Activated CD4-positive, alpha-beta T cell treated with anti-CD3 and anti-CD28 coated beads, Interleukin-2, Interleukin-6, amounts not matched to agents 100 ng/mL and 50 ng/mL, durations not matched to agents 16 hours and 8 hours (primary cell): Measurements from ENCODE around the gene MAP2K5.
"Not testable (repeated sequence)": the region's sequence is repeated elsewhere in the genome, so short reads cannot be mapped to it uniquely, and the experiment has no call there.

Experiments
- DNase-seq: peaks from one replicate; pipeline ENCODE4 v3.0.0-alpha.2; 2020

MAP2K5 gene

DNA sequence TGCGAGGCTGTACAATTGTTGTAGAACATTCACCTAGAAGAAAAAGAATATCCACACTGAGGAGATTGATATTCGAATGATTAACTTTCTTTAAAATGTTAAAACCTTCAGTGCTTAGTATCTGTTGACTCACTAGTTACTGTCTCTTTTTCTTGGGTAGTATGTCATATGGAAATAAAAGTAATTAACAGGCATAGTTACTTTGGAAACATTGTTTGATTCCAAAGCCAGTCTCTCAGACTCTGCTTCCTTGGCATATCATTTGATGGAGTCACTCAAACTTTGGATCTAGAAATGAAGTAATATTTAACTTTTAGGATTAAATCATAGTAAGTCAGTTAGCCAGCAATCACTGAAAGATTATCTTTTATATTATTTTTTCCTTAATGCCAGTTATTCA lies 63.4 kb downstream of the MAP2K5 start:
- no peak for DNase-seq

DNA sequence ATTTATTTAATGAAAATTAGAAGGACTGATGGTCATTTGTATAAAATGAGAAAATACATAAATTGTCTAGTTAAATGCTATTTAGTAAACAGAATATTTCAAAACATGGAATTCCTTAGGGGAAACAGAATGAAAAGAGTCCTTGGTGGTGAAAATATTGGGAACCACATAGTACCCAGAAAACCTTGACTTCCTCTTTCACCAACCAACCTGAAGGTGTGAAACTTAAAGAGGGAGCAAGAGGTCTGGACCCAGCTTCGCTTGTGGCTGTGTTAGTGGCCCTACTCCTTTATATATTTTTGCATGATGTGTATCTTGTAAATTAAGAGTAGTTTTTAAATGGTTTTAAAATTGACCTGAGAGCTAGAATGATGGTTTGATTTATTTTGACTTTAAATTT lies 64.2 kb downstream of the MAP2K5 start:
- DNase-seq, result no peak

DNA sequence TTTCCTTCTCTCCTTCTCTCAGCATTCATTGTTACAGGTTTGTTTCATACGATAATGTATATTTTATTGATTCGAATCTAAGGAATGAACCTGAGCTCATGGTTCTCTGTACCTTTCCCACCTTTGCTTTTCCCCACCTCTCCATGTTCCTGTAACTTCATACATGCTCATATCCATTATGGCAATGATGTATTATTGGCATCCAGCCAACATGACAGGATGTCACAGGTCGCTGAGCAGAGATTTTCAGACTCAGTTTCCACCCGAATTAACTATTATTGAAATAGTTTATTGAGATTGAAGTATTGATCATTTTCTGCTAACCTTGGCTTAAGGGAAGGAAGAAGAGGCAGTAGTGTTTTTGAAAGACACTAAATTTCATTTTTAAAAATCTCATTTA lies 64.8 kb downstream of the MAP2K5 start:
- no peak for DNase-seq

DNA sequence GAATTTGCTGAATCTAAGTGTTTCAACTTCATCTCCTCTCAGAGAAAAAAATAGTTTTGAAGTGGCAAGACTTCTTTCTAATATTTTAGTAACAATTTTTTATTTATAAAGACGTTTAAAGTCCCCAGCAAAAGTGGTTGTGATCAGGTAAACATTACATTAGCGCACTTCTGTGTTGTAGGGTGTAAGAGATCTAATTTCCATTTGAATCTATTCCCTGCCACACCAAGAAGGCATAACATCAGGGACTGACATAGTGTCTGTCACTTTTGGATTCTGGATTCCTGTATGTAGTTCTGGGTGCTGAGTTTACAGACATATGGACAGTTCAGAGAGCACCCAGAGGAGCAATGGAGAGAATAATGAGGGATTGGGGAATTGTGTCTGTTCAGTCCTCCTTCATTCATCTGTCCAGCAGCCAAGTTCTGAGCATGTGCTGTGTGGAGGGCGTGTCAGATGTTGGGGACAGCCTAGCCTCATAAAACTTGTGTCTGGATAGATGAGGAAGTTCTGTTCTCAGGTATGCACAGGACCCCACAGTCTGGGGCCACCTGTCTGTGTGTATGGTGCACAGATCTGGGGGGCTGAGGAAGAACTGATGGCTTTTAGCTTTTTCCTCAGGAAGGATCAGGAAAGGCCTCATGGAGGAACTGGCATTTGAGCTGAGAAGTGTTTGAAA lies 65.6 kb downstream of the MAP2K5 start:
- DNase-seq, result no peak

DNA sequence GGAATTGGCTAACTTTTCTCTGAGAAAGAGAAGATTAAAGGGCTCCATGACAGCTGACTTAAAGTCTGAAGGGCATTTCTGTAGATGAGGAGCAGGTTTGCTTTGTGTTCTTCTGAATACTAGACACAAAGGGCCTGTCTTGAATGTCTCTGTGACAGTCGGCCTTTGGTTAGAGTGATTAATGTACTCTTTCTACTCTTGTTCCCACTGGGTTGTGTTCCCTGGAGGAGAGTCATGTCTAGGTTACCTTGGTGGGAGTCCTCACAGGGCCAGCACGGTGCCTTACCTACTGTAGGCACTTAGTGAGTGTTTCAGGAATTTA lies 66.1 kb downstream of the MAP2K5 start:
- no peak for DNase-seq

DNA sequence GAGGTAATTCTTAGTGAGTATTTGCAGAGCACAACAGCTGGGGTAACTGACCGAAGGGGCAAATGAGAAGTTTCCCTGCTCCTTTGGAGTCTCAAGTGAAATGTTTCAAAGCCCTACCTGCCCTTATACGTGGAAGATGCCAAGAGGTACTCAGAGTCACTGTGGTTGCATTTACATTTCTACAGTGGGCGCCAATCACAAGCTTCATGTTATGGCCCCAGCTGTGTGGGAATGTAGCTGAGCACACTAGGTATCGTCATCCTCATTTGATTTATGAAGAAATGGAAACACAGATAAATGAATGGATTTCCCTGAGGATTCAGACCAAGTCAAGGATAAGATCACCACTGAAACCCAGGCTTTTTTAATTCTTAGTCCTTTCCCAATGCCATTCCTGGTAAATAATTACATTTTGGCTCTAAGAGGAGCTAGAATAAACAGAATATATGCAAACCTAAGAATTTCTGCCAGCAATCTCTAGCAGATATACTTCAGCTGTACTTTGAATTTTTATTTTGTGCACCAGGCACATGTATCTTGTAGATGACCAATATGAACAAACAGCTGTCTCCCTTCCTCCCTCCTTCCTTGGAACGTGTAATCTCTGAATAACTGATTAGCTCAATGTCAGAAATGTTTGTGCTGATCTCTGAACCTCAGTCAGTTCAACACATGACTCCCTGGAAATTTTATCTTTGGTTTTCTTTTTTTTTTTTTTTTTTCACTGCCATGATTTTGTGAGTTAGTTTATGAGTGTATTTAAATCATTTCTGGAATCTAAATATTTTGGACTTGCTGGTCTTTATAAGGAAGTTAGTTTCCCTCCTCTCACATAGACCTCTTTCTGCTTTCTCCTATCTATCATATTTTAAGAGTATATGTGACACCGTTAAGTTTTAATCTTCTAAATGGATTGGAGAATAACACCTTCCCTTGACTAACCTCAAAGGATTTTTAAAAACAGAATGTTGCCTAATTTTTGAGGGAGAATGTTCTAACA lies 69.2 kb downstream of the MAP2K5 start:
- no peak for DNase-seq

DNA sequence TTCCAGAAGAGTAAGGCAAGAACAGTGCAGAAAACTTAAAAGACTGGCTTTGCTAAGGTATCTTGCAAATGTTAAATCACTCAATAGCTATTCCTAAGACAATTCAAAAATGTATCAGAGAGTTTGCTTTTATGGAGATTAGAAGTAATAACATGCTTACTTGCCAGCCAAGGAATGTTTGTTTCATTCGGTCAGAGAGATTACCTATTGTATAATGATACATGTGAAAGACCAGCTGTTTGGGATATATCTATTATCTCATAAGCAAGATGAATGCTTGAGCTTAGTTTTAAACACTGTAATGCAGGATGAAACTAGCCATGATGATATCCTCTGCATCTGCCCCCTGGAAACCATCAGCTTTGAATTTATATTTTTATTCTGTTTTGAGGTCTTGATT lies 70.7 kb downstream of the MAP2K5 start:
- DNase-seq, result no peak

DNA sequence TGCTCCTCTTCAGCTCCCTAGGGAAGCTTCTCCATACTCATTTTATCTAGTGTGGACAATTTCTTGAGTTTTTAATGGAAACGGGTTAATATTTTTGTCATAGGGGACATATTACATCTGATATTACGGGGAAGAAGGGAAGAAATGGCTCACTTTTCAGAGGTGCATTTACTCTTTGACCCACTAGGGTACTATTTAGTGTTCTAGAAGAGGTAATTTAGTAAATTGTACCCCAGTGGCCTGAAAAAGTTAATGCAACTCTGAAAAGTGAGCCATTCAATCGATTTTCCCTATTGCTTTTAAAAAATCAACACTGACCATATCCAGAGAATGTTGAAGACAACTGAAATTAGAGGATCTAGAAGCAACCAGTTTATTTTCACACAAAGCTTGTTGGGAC lies 71.2 kb downstream of the MAP2K5 start:
- DNase-seq, result no peak

DNA sequence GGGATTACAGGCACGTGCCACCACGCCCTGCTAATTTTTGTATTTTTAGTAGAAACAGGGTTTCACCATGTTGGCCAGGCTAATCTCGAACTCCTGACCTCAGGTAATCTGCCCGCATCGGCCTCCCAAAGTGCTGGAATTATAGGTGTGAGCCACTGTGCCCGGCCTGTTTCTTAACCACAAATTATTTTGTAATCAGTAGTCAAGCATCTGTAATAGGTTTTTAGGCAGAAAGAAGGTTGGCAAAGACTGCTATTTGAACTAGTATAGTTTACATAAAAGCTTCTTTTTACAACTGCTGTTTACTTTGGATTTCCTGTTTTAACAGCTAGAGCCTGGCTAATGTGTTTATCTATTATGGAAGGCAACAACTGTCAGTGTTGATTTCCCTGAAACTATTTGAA lies 72.6 kb downstream of the MAP2K5 start:
- DNase-seq, result not testable (repeated sequence)

DNA sequence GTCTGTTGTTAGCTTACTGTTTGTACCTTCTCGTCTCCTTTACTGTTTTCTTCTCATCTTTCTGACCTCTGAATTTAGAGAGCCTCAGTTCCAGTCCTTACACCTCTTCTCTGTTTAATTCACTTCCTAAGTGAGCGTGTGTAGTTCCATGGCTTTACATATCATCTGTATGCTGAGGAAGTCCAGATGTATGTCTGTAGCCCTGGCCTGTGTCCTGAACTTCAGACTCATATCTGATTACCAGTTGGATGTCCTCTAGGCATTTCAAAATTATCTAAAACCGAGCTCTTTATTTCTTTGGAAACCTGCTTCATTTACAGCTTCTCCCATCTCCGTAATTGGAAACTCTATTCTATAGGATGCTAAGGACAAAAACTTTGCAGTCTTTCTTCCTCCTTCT lies 75.8 kb downstream of the MAP2K5 start:
- no peak for DNase-seq

DNA sequence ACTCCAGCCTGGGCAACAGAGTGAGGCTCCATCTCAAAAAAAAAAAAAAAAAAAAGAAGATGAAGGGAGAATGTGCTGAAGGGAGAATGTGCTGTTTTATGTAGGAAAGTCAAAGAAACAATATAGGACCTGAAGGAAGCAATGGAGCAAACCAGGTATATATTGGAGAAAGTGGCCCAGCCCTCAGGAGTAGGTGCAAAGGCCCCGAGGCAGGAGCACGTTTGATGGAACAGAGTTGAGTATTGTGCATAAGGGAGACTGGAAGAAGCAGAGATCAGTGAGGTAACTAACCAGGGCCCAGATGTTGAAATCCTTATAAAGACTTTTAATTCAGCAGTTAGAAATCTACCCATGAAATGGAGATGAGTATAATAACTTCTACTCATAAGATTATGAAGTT lies 79.6 kb downstream of the MAP2K5 start:
- no peak for DNase-seq

DNA sequence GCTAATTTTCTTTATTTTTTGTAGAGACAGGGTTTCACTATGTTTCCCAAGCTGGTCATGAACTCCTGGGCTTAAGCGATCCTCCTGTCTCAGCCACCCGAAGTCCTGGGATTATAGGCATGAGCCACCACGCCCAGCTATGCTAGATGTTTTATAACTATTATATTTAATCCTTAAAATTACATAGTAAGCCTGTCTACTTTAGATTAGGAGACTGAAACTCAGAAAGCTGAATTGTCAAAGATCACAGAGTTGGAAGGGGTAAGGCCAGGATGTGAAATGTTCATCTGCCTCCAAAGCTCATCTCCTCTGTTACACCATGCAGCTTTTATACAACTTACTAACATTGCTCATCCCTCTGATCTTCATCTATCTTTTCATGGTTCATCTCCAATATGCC lies 89.8 kb downstream of the MAP2K5 start:
- DNase-seq, result no peak

DNA sequence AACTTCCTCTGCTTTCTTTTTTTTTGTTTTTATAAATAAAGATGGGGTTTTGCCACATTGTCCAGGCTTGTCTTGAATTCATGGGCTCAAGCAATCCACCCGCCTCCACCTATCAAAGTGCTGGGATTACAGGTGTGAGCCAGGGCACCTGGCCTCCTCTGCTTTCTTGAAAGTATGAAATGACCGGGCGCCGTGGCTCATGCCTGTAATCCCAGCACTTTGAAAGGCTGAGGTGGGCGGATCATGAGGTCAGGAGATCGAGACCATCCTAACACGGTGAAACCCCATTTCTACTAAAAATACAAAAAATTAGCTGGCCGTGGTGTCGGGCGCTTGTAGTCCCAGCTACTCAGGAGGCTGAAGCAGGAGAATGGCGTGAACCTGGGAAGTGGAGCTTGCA lies 93.4 kb downstream of the MAP2K5 start:
- DNase-seq, result not testable (repeated sequence)

DNA sequence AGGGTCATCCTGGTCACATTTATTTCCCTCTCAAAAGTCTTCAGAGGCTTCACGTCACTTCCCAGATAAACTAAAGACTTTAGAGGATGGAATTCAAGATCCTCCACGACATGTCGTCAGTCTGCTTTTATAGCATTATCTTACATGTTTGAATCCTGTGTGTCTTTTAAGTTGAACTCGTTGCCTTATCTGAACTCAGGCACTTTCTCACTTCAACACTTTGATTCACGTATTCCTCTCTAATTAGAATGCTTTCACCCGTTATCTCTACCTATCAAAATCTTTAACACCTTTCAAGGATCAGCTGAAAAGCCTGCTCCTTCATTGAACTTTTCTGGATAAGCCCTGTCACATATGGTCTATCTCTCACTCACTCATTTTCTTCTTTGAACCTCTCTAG lies 97.1 kb downstream of the MAP2K5 start:
- DNase-seq, result no peak

DNA sequence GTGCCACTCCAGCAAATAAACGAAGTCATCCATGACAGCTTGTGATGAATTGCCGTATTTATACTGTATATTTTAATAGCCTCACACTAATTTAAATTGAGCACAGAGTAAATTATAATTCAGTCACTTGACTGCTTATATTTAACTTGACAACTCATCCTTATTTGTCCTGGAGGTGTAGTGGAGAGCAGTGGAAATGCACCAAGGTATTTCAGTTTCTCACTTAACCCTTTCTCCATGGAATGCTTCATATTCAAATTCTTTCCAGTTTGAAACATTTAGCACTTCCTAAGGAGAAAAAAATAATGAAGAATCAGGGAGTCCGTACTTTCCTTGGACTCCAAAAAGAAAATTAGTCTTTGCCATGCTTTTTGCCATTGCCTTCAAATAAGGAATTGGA lies 99.0 kb downstream of the MAP2K5 start:
- DNase-seq, result no peak

DNA sequence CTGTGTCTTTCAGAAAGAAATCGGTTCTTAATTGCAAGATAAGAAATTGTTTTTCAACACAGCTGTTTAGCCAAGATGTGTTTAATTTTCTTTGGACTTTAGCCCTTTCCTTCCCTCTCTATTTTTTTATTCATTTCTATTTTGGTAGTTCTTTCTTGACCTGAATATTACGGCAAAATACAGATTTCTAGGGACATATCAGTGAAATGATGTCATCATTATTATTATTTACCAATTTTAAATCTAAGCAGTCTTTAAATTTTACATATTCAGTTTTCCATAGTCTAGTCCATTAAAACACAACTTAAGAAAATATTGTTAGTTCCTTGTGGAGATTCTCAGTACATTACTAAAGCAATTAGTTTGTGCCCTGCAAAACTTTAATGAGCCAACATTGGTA lies 104.3 kb downstream of the MAP2K5 start:
- no peak for DNase-seq

DNA sequence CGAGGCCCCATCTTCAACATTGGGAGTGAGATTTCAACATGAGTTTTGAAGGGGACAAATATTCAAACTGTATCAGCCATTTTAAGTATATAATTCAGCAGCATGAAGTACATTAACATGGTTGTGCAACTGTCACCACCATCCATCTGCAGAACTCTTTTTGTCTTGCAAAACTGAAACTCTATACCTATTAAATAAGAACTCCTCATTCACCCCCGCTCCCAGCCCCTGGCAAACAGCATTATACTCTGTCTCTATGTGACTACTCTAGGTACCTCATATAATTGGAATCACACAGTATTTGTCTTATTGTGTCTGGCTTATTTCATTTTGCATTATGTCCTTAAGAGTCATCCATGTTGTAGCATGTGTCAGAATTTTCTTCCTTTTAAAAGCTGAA lies 110.1 kb downstream of the MAP2K5 start:
- DNase-seq, result no peak

DNA sequence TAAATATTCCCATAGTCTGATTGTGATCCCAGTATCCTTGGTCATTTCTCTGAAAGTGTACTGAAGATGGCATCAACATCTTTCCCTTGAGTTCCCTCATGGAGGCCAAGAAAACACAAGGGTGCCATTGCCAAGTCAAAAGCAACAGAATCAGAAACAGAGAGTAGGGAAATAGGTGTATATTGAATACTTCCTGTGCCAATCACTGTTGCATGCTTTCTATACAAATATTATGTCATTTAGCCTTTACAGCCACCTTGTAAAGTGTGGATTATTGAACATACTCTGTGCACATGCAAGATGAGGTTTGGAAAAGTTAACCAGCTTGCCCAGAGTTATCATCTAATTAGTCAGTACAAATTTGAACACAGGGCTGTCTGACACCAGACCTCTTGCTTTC lies 117.9 kb downstream of the MAP2K5 start:
- no peak for DNase-seq

DNA sequence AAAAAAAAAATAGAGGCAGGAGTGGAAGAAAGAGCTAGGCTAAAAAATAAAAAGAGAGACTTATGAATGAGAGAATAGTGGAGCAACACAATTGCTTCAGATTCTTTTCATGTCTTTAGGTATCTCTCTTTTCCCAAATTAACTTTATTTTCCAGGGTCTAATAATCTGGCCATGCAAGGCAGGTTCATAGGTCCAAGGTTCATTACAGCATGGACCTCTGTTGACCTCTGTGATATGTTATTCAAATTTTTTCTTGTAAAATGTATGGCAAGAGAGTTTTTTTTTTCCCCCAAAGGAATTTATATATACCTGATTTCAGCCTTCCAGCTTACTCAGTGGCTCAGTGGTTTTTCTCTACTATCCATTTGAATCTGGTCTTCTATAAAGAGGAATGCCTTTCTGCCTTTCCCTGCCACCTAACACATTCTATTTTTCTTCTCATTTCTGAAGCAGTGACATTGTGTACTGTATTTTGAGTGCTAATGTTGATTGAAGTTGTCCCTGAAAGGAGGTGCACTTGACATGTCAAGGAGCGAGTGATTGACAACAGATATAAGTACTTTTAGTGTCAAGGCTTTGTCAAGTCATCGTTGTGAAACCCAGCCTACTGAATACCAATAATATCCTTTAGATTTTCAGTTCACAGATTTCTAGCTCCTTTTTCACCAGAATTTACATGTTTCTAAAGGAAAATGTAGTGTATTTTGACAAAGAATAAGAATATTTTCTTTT lies 118.5 kb downstream of the MAP2K5 start:
- DNase-seq, result no peak

DNA sequence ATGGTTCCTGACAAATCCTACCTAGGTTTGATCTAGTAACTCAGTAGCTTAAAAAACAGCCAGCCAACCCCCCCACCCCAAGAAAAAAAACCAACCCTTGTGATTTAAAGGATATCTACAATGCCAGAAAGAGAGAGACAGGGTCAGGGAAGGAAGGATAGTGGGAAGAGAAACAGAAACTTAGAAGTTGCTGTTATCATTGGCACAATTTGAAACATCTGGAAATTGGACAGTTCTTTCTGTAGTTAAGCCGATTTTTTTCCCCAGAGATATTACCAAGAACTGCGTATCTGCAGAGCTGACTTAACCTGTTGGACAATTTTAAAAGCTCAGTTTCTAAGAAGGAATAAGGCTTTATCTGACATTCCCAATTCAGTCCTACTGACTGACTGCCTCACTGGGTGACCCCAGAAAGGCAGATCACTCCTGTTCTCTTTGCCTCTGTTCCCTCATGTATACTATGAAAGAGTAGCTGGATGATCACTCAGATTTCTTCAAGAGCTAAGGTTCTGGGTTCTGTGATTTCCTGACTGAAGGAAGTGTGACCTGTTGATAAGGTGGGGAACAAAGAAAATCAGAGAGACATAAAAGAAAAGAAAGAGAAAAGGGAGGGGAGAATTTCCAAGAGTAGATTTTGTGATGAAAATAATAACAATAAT lies 128.3 kb downstream of the MAP2K5 start:
- DNase-seq, result no peak

DNA sequence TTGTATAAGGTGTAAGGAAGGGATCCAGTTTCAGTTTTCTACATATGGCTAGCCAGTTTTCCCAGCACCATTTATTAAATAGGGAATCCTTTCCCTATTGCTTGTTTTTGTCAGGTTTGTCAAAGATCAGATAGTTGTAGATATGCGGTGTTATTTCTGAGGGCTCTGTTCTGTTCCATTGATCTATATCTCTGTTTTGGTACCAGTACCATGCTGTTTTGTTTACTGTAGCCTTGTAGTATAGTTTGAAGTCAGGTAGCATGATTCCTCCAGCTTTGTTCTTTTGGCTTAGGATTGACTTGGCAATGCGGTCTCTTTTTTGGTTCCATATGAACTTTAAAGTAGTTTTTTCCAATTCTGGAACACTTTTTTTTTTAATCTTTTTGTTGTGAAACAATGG lies 130.3 kb downstream of the MAP2K5 start:
- not testable (repeated sequence) for DNase-seq

DNA sequence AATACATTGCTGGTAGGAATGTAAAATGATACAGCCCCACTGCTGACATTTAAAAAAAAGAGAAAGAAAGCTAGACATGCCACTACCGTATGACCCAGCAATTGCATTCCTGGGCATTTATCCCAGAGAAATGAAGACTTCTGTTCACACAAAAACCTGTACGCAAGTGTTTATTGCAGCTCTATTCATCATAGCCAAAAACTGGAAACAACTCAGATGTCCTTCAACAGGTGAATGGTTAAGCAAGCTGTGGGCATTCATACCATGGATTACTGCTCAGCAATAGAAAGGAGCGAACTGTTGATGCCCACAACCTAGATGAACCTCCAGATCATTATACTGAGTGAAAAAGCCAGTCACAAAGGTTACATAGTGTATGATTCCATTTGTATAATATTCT lies 132.5 kb downstream of the MAP2K5 start:
- no peak for DNase-seq

DNA sequence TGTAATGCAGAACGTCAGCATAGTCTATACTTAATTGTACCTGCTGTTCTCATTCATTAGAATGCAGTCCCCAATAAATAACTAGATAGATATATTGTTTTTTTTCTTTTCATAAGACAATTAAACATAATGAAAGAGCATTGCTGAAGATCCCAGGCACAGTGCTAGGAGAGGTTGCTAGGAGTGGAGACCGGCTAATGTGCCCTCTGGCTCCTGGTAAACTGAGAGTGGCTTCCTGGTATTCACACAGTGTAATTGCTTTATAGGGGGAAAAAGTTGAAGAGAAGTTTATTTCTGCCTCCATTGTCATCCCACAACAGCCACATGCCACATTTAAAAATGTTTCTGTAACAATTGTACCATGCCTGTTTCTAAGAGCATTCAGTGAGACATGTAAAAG lies 135.6 kb downstream of the MAP2K5 start:
- DNase-seq, result no peak
